BJ (cell line): ENCODE measurements around the gene GAN. TPM values are rescaled to one million over a fixed set of nuclear protein-coding genes. Genes with fewer than 3 reads are reported as not detected.

Experiments used
- CTCF ChIA-PET: fragments of 350-600 bp; formaldehyde crosslinking; extraction: SDS; loops from one replicate; lab custom pipeline; 2021; ENCODE audit warnings: antibody characterized with exemption, inconsistent platforms; lab: Yijun Ruan, JAX
- POLR2A ChIA-PET: fragments of 300-600 bp; sonication (Branson Sonifier 250); formaldehyde crosslinking; extraction: SDS; loops from one replicate; lab custom pipeline; 2021; ENCODE audit warnings: antibody characterized with exemption; lab: Charles Lee
- DNase-seq: peaks from one replicate; pipeline ENCODE4 v3.0.0-alpha.2; 2011; ENCODE audit warnings: low read depth
- H3K27me3 ChIP-seq: 2 replicates; pipeline ENCODE4 v1.6.0; 2011; ENCODE audit warnings: low read length; ENCODE audit not compliant: control insufficient read depth, insufficient read depth
- H3K36me3 ChIP-seq: 2 replicates; pipeline ENCODE4 v1.5.1; 2011; ENCODE audit warnings: low read length; ENCODE audit not compliant: control insufficient read depth, insufficient read depth
- H3K4me3 ChIP-seq: 2 replicates; pipeline ENCODE4 v1.5.1; 2011; ENCODE audit warnings: low read depth, mild to moderate bottlenecking, control low read depth, low read length
- polyA plus RNA-seq: library from polyadenylated mRNA; depleted of rRNA; stranded (reverse); fragments of >200 nt; gene quantifications from 2 replicates; pipeline ENCODE4 v1.2.3, GENCODE V29; 2011
- TF ChIP-seq, protein P1 (sequence below): IDR thresholded peaks from 2 replicates; pipeline ENCODE4 v1.5.1; 2011; ENCODE audit warnings: low read depth, mild to moderate bottlenecking, control low read depth, inconsistent platforms, low read length, moderate library complexity; ENCODE audit not compliant: insufficient read depth

GAN gene
- polyA plus RNA-seq, 1 experiment = 2.1 TPM

DNA sequence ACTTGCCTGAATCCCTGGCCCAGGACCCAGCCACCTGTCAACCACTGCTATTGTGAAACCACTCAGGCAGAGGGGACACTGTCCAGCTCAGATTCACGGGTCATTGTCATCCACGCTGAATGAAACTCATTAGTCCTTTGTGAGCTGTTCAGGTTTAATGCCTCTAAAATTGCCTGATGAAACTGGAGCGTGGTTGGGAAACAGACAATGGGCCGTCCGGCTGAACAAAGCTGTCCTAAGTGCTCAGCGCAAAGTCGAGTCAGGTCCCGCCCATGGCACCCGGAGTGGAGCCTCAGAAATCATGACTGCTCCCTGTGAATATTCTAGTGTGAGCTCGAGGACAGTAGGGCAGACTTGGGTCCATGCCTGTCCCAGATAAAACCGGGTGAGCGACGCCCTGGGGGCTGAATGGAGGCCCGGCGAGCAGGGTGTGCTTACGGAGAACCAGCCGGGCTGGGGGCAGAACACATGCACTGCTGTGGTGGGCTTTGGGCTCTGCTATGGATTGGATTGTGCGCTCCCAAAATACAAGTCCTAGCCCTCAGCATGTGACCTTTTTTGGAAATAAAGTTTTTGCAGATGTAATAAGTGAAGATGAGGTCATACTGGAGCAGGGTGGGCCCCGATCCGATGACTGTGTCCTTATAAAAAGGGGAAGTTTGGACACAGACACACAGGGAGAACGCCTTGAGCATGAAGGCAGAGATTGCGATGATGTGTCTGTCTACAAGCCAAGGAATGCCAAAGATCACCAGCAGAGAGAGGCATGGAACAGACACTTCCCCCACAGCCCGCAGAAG, 117.0 kb downstream of the GAN start:
- no peaks in the 10 kb centered on the region for H3K36me3 ChIP-seq
- TF ChIP-seq, protein P1, sequence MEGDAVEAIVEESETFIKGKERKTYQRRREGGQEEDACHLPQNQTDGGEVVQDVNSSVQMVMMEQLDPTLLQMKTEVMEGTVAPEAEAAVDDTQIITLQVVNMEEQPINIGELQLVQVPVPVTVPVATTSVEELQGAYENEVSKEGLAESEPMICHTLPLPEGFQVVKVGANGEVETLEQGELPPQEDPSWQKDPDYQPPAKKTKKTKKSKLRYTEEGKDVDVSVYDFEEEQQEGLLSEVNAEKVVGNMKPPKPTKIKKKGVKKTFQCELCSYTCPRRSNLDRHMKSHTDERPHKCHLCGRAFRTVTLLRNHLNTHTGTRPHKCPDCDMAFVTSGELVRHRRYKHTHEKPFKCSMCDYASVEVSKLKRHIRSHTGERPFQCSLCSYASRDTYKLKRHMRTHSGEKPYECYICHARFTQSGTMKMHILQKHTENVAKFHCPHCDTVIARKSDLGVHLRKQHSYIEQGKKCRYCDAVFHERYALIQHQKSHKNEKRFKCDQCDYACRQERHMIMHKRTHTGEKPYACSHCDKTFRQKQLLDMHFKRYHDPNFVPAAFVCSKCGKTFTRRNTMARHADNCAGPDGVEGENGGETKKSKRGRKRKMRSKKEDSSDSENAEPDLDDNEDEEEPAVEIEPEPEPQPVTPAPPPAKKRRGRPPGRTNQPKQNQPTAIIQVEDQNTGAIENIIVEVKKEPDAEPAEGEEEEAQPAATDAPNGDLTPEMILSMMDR = 0 out of 2 replicates have a peak, but pooled peaks have one; percentile 6
- H3K4me3 ChIP-seq = no peak overlapping the region
- CTCF ChIA-PET = interaction anchor here (1.7 kb wide), 1 partner anchor 265 kb away, joined by 7 read pairs; no protein-coding TSS in a partner anchor
- H3K27me3 ChIP-seq = no peaks in the 10 kb centered on the region
- DNase-seq = peak; percentile 81
- POLR2A ChIA-PET = no interaction called here

DNA sequence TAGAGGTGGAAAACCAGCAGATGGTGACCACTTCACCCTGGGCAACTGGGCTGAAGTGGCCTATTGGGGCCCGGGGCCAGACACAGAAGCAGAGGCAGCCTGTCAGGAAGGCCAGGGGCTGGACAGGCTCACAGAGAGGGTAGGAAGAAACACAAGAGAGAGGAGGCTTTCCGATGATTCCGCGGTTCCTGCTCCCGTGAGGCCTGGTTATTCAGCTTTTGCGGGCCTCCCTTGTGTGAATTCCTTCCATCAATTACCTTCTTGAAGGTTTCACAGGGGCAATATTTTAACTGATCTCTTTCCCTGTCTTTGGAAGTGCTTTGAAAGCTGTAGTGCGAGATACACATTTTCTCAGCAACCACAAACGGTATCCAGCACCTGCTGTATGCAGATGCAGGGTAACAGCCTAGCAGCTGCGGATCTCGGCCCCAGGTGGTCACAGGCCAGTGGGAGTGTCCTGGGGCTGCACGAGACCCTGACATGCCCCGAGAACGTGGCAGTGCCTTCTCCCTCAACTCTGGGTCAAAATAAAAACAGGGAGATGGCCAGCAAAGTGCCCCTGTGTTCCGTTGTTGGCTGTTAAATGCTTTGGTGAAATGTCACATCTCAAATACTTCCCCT, 118.3 kb downstream of the GAN start:
- Histone ChIP-seq H3K4me3 (no peak overlapping the region), H3K27me3 (no peaks in the 10 kb centered on the region), H3K36me3 (no peaks in the 10 kb centered on the region)
- DNase-seq = no peak
- TF ChIP-seq, protein P1 = no peak
- ChIA-PET CTCF (interaction anchor here (0.6 to 1.6 kb wide), 3 partner anchors 10 to 228 kb away, joined by 3 to 4 read pairs (median 3); no protein-coding TSS in a partner anchor), POLR2A (no interaction called here)

- TF ChIP-seq, protein P1 = no peak
- POLR2A ChIA-PET = no interaction called here
- peaks cover 2% of the 10 kb centered on the region; the same call in 1 of the 2 replicates for H3K27me3 ChIP-seq
- DNase-seq = no peak
- no peak overlapping the region for H3K4me3 ChIP-seq
- no peaks in the 10 kb centered on the region for H3K36me3 ChIP-seq
- CTCF ChIA-PET = interaction anchor here (1.1 to 1.2 kb wide), 2 partner anchors 9 to 149 kb away, joined by 3 to 4 read pairs; no protein-coding TSS in a partner anchor
Observed at GRCh38 chr16:81435103-81435502, 120.3 kb downstream of the GAN start.

DNA sequence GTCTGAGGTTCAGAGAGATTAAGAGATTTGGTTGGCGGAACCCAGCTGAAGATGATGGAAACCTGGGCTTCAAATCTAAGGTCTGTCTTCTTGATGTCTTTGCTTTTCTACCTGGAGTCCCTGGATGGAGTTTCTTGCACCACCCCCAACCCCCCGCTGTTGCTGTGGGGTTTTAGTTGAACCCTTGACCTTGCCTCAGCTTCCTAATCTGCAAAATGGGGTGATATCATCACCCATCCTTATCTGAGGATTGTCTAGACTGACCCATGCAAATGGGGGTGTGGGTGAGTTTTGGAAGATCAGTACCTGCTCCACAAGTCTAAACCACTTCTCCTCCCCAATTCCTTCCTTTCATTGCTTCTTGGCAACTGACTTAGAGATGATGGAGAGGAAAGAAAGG, 120.8 kb downstream of the GAN start:
- no peaks in the 10 kb centered on the region for H3K36me3 ChIP-seq
- TF ChIP-seq, protein P1 = no peak
- ChIA-PET CTCF (interaction anchor here (1.1 to 1.2 kb wide), 2 partner anchors 9 to 148 kb away, joined by 3 to 4 read pairs; no protein-coding TSS in a partner anchor), POLR2A (no interaction called here)
- no peak for DNase-seq
- H3K4me3 ChIP-seq = no peak overlapping the region
- H3K27me3 ChIP-seq = peaks cover 2% of the 10 kb centered on the region; the same call in 1 of the 2 replicates

- Histone ChIP-seq H3K27me3 (peaks cover 2% of the 10 kb centered on the region; the same call in 1 of the 2 replicates), H3K36me3 (no peaks in the 10 kb centered on the region), H3K4me3 (no peak overlapping the region)
- POLR2A ChIA-PET = interaction anchor here (0.6 kb wide), 1 partner anchor 9 kb away, joined by 13 read pairs; no protein-coding TSS in a partner anchor
- CTCF ChIA-PET = no interaction called here
- TF ChIP-seq, protein P1 = no peak
- DNase-seq = no peak
Observed at GRCh38 chr16:81436386-81436785, 121.6 kb downstream of the GAN start.
